Measurements from ENCODE around the gene GNAT2.

GNAT2 gene

GRCh38 chr1:109628540-109629321 lies 9.3 kb upstream of the GNAT2 start:
- no peak for DNase-seq (ENCODE audit: low read depth in 2 of 3, low spot score in 1 of 3)

DNA sequence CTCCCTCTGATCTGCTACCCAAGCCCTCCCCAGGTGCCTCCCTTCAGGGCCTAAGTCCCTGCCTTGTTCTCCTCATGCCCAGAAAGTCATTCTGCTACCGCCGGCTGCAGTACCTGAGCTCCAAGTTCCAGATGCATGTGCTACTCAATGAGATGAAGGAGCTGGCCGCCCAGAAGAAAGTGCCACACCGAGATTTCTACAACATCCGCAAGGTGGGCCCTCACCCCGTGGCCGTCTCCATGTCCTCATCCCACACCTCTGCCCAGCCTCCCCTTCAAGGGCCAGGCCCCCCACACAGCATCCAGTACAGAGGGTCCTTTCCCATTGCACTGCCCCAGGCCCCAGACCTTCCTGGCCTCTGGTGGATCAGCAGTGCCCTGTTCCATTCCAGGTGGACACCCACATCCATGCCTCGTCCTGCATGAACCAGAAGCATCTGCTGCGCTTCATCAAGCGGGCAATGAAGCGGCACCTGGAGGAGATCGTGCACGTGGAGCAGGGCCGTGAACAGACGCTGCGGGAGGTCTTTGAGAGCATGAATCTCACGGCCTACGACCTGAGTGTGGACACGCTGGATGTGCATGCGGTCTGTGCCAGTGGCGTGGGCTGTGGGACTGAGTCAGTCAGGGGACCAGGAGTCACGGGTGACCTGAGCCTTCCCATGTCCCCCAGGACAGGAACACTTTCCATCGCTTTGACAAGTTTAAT lies 8.4 kb upstream of the GNAT2 start:
- DNase-seq (ENCODE audit: low read depth in 2 of 3, low spot score in 1 of 3), result no peak

DNA sequence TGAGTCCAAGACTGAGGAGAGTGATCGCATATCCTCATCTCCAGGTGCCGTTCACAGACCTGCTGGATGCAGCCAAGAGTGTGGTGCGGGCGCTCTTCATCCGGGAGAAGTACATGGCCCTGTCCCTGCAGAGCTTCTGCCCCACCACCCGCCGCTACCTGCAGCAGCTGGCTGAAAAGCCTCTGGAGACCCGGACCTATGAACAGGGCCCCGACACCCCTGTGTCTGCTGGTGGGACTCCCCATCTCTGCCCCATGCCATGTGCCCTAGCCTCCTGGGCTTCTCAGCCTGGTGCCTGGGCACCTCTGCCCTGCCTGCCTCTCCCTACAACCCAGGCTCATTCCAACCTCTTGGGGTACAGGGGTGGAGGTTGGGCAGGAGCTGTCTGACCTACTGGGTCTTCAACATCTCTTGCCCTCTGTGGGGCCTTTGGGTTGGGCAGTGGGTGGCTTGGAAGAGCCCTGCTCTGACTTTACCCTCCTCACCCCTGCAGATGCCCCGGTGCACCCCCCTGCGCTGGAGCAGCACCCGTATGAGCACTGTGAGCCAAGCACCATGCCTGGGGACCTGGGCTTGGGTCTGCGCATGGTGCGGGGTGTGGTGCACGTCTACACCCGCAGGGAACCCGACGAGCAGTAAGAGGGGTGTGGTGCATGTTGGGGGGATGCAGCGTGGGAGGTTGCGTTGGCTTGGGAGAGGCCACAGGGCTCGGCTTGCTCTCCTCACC lies 7.4 kb upstream of the GNAT2 start:
- DNase-seq (ENCODE audit: low read depth in 2 of 3, low spot score in 1 of 3), result no peak

DNA sequence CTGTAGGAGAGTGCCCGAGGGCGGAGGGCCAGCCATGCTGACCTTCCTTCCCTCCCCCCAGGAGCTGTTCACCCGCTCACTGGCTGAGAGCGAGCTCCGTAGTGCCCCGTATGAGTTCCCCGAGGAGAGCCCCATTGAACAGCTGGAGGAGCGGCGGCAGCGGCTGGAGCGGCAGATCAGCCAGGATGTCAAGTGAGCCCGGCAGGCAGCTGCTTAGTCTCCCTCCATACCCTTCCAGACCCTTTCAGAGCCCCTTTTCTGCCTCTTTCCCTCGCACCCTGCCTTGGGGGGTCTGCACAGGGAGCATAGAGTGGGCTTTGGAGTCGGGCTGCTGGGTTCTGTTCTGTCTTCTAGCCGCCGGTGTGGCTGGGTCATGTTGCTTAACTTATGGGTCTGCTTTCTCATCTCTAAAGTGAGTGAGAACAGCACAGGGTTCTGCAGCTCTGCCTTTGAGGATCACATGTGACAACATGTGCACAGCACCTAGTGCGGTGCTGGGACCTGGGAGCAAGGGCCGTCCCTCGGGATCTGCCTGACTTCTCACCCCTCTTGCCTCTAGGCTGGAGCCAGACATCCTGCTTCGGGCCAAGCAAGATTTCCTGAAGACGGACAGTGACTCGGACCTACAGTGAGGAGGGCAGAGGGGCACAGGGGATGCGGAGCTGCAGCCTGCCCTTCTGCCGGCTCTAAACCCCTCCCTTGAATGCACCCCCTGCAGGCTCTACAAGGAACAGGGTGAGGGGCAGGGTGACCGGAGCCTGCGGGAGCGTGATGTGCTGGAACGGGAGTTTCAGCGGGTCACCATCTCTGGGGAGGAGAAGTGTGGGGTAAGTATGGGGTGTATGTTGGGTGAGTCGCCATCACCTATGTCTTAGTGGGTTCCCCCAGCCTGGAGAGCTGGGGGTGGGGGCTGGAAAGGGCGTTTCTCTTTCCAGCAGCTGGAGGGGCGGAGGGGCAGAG lies 6.5 kb upstream of the GNAT2 start:
- DNase-seq (ENCODE audit: low read depth in 2 of 3, low spot score in 1 of 3), result no peak

GRCh38 chr1:109625176-109625575 lies 5.8 kb upstream of the GNAT2 start:
- no peak for DNase-seq (ENCODE audit: low read depth in 2 of 3, low spot score in 1 of 3)

GRCh38 chr1:109624201-109625010 lies 5.0 kb upstream of the GNAT2 start:
- DNase-seq (ENCODE audit: low read depth in 2 of 3, low spot score in 1 of 3), result no peak

- DNase-seq (ENCODE audit: low read depth in 2 of 3, low spot score in 1 of 3), result no peak
Observed at GRCh38 chr1:109623601-109624161, 4.3 kb upstream of the GNAT2 start.

GRCh38 chr1:109622895-109623294 lies 3.5 kb upstream of the GNAT2 start:
- DNase-seq (ENCODE audit: low read depth in 2 of 3, low spot score in 1 of 3), result no peak

DNA sequence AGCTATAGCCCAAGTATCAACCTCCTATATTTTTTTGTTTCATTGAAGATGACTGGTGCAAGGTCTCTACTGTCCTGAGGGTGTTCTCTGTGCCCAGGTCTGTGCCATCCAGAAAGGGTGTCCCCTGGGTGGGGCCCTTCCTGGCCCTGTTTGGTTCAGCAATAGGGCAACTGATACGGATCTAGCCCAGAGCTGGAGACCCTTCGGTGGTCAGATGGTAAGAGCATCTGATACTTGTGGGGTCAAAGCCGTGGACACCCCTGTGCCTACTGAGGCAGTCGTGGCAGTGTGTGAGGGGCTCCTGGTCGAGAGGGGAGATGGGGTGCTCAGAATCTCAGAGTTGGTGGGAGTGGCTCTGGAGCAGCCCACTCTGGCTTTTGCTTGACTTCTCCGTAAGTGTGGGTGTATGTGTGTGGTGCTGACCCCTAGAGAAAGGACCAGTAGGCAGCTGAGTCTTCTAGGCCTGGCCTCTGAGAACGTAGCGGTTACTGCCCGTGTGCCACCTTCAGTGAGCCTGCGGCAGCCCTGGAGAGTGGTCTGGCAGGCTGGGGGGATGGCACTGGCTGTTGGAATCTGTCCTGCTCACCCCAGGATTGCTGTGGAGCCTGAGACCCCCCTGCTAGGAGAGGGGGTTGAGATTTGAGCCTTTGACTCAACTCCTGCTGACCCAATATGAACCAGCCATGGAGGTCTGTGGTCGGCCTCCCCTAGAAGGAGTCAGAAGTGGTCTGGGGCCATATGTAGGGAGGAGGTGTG lies 2.9 kb upstream of the GNAT2 start:
- DNase-seq (ENCODE audit: low read depth in 2 of 3, low spot score in 1 of 3), result no peak

GRCh38 chr1:109621379-109622136 lies 2.1 kb upstream of the GNAT2 start:
- DNase-seq (ENCODE audit: low read depth in 2 of 3, low spot score in 1 of 3), result no peak

DNA sequence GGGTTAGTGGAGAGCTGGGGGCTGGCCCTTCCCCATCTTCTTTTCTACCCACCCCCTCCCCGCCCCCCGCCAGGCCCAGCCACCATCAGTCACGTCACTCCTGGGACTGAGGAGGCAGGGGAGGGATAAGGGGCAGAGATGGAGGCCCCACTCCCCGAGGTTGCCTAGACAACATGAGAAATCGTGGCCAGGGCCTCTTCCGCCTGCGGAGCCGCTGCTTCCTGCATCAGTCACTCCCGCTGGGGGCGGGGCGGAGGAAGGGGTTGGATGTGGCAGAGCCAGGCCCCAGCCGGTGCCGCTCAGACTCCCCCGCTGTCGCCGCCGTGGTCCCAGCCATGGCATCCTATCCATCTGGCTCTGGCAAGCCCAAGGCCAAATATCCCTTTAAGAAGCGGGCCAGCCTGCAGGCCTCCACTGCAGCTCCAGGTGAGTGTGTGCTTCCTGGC lies 1.4 kb upstream of the GNAT2 start:
- DNase-seq (ENCODE audit: low read depth in 2 of 3, low spot score in 1 of 3), result peak; percentile 92 to 97 (median 95)

GRCh38 chr1:109620401-109620791 lies 980 bp upstream of the GNAT2 start:
- DNase-seq (ENCODE audit: low read depth in 2 of 3, low spot score in 1 of 3), result no peak

DNA sequence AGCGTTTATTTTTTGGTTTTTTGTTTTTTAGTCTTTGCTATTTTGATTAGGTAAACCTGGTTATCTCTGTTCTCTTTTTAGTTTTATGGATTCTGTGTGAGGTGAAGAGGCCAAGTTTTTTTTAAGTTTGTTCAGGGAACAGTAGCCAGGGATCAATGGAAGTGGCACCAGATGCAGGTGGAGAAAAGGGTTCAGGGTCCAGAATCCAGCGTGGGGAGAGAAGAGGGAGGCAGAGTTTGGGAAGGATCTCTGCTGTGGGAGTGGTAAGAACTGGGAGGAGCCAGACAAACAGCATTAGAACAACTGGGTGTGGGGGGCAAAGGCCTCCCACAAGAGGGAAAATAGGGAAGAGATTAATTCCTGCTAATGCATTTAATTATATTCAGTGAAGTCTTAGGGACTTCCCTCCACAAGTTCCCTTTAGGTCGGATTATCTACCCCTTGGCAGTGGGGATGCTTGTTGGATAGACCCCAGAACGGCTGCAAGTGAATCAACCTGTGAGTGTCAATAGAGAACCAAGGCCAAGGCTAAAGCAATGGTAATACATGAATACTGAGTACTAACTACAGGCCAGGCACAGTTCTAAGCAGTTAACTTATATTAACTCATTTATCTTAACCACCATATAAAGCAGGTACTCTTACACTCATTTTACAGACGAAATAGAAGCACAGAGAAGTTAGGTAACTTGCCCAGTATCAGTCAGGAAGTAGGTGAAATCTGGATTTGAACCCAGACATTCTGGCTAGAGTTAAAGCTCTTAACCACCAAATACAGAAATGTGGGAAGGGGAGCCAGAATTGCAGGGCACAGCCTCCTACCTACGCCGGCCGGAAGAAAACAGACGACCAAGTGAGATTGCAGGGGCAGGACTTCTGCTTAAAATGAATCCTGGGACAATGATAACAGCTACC lies 498 bp downstream of the GNAT2 start:
- DNase-seq (ENCODE audit: low read depth in 2 of 3, low spot score in 1 of 3), result no peak

GRCh38 chr1:109617291-109617801 lies 2.1 kb downstream of the GNAT2 start:
- DNase-seq (ENCODE audit: low read depth in 2 of 3, low spot score in 1 of 3), result no peak

GRCh38 chr1:109616391-109616790 lies 3.0 kb downstream of the GNAT2 start:
- no peak for DNase-seq (ENCODE audit: low read depth in 2 of 3, low spot score in 1 of 3)

DNA sequence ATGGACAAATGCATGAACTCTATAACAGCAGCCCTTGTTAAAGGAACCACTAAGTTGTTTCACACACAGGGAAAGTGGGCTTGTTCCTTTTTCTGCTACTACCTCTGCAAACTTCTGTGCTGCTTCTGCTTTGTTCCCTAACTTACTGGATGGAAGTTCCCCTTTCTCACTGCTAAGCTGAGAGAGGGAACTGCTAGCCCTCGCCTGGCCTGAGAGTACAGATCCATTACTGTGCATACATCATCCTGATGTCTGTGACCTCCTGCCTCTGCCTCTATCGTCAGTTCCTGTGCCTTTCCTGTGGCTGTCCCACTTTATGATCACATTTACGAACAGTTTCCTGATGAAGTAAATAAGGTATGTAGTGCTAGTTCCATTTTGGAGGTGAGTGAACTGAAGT lies 3.5 kb downstream of the GNAT2 start:
- no peak for DNase-seq (ENCODE audit: low read depth in 2 of 3, low spot score in 1 of 3)
